ENCODE measurements around the gene ETV3. TPM values are rescaled to one million over a fixed set of nuclear protein-coding genes. Genes with fewer than 3 reads are reported as not detected.

ETV3 gene
- total and polyA plus RNA-seq, 2 of the 4 experiments (the other 2 are of a cell fraction) = 6.4 to 14.7 TPM

- POLR2A ChIA-PET (ENCODE audit: unreplicated experiment) = no interaction called here
- no peak overlapping the region for H3K56ac ChIP-seq (ENCODE audit: extremely low read depth, insufficient read depth, low read length)
- dilution Hi-C loops (cut with HindIII; ENCODE audit: low sequenced_read_pairs, unreplicated experiment) = no loop called here
Observed at GRCh38 chr1:157153746-157154145, 15.6 kb upstream of the ETV3 start.

More at GRCh38 chr1:157153746-157154145, 15.6 kb upstream of the ETV3 start:
- H2BK15ac ChIP-seq (ENCODE audit: low read depth, low read length) = no peak overlapping the region
- H3K9ac ChIP-seq (ENCODE audit: low read depth, low read length) = no peak overlapping the region
- in situ Hi-C loops (cut with MboI; ENCODE audit: low sequenced_read_pairs) = loop anchor here (5.0 kb wide), 1 partner anchor 61 kb away; no protein-coding TSS in a partner anchor
- H4K5ac ChIP-seq (ENCODE audit: low read depth, low read length) = no peak overlapping the region
- no peak overlapping the region for H2AFZ ChIP-seq (replicated peaks; ENCODE audit: low read length, poor library complexity)
- H3K4me1 ChIP-seq (ENCODE audit: control insufficient read depth, insufficient read depth, low read length) = peaks cover 10% of the 10 kb centered on the region
- H2AK5ac ChIP-seq (ENCODE audit: low read depth, low read length) = no peak overlapping the region
- no peaks in the 10 kb centered on the region for H3K36me3 ChIP-seq (ENCODE audit: control insufficient read depth, insufficient read depth, low read length)
- TF ChIP-seq RAD21 (IDR thresholded peaks at IDR 0.05; ENCODE audit: low read length) = no peak
- no peak for TF ChIP-seq CHD1 (IDR thresholded peaks at IDR 0.05; ENCODE audit: low read depth, low read length)
- TF ChIP-seq SMC3 (IDR thresholded peaks at IDR 0.05; ENCODE audit: low read depth, low read length) = no peak
- no peak for TF ChIP-seq RCOR1 (IDR thresholded peaks at IDR 0.05; ENCODE audit: insufficient replicate concordance, low read length)
- TF ChIP-seq, protein P1, sequence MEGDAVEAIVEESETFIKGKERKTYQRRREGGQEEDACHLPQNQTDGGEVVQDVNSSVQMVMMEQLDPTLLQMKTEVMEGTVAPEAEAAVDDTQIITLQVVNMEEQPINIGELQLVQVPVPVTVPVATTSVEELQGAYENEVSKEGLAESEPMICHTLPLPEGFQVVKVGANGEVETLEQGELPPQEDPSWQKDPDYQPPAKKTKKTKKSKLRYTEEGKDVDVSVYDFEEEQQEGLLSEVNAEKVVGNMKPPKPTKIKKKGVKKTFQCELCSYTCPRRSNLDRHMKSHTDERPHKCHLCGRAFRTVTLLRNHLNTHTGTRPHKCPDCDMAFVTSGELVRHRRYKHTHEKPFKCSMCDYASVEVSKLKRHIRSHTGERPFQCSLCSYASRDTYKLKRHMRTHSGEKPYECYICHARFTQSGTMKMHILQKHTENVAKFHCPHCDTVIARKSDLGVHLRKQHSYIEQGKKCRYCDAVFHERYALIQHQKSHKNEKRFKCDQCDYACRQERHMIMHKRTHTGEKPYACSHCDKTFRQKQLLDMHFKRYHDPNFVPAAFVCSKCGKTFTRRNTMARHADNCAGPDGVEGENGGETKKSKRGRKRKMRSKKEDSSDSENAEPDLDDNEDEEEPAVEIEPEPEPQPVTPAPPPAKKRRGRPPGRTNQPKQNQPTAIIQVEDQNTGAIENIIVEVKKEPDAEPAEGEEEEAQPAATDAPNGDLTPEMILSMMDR (conservative IDR thresholded peaks at IDR 0.05; ENCODE audit: low read depth, low read length) = no peak
- ATAC-seq (ENCODE audit: low read depth) (no peak), DNase-seq (no peak)
- H3K79me1 ChIP-seq (ENCODE audit: low read depth in 1 of 2, low read length in 2 of 2) = no peaks in the 10 kb centered on the region
- no peak overlapping the region for H2AK9ac ChIP-seq (replicated peaks; ENCODE audit: low read depth, low read length, poor library complexity)
- no peak overlapping the region for H2BK5ac ChIP-seq (ENCODE audit: low read depth, low read length, poor library complexity, severe bottlenecking)
- H4K8ac ChIP-seq (ENCODE audit: low read depth in 2 of 2, low read length in 2 of 2) = no peak overlapping the region
- H4K20me1 ChIP-seq (ENCODE audit: insufficient read depth, low read length) = no peaks in the 10 kb centered on the region
- H3K9me3 ChIP-seq (ENCODE audit: control insufficient read depth, insufficient read depth, low read length) = no peaks in the 10 kb centered on the region
- no TSS peak for BruUV-seq (replicated peaks)
- no peak overlapping the region for H2BK120ac ChIP-seq (ENCODE audit: low read depth, low read length)
- H3K4me3 ChIP-seq (ENCODE audit: insufficient read depth, low read depth, low read length) = no peak overlapping the region
- H3K14ac ChIP-seq (replicated peaks; ENCODE audit: low read depth, low read length) = no peak overlapping the region; the same call in 1 of the 2 replicates
- no CpG with 5 or more reads among the region's 1 CpG for WGBS, 2 experiments (ENCODE audit: extremely low coverage in 2 of 2, insufficient read length in 1 of 2)
- no peak overlapping the region for H2BK20ac ChIP-seq (ENCODE audit: low read depth, low read length)
- no peak overlapping the region for H3K4ac ChIP-seq (ENCODE audit: low read depth, low read length)
- H3K27ac ChIP-seq (ENCODE audit: insufficient read depth, low read length) = no peak overlapping the region
- intact Hi-C loops (cut with micrococcal nuclease) = no loop called here
- no peaks in the 10 kb centered on the region; the same call in 1 of the 2 replicates for H3K27me3 ChIP-seq (ENCODE audit: control insufficient read depth, insufficient read depth, low read length)
- H3K4me2 ChIP-seq (ENCODE audit: low read depth, low read length) = no peak overlapping the region
- H3K18ac ChIP-seq (ENCODE audit: low read depth, low read length) = no peak overlapping the region
- 0 out of 2 replicates have a peak, but pooled peaks cover 3% of the 10 kb centered on the region for H3K9me1 ChIP-seq (ENCODE audit: insufficient read depth, low read length)
- H4K91ac ChIP-seq (ENCODE audit: insufficient read depth, low read depth, low read length) = no peak overlapping the region
- CTCF ChIA-PET = no interaction called here
- H3K23ac ChIP-seq (ENCODE audit: low read depth, low read length) = no peak overlapping the region
